GM23338 (cell line): Measurements from ENCODE around the gene KSR2. TPM values are rescaled to one million over a fixed set of nuclear protein-coding genes. Genes with fewer than 3 reads are reported as not detected.

Source experiments
- ATAC-seq: fragments of 200-7000 bp; cut with Tn5 transposase; 3 replicates; pipeline ENCODE4 v1.9.1; 2020
- DNase-seq: peaks from one replicate; pipeline ENCODE4 v3.0.0-alpha.2; 2015; ENCODE audit warnings: low spot score
- H2AFZ ChIP-seq: fragments of 200-600 bp; sonication (generic); 2 replicates; pipeline ENCODE4 v1.8.0; 2016; ENCODE audit warnings: antibody characterized with exemption, mild to moderate bottlenecking, moderate library complexity
- H3F3A ChIP-seq: fragments of 200-600 bp; sonication (generic); replicated peaks from 2 replicates; pipeline ENCODE4 v1.8.0; 2017; ENCODE audit warnings: antibody characterized with exemption, mixed run types, low read depth
- H3K27ac ChIP-seq: fragments of 200-600 bp; sonication (generic); 2 replicates; pipeline ENCODE4 v1.6.1; 2016; ENCODE audit warnings: low read depth
- H3K27me3 ChIP-seq: fragments of 200-600 bp; sonication (generic); 2 replicates; pipeline ENCODE4 v1.8.0; 2016; ENCODE audit warnings: mild to moderate bottlenecking, mixed run types, moderate library complexity; ENCODE audit not compliant: insufficient read depth
- H3K36me3 ChIP-seq: fragments of 200-600 bp; sonication (generic); 2 replicates; pipeline ENCODE4 v1.8.0; 2016; ENCODE audit warnings: mild to moderate bottlenecking; ENCODE audit not compliant: insufficient read depth
- H3K4me1 ChIP-seq: fragments of 200-600 bp; sonication (generic); 2 replicates; pipeline ENCODE4 v1.8.0; 2016; ENCODE audit warnings: mild to moderate bottlenecking, moderate library complexity; ENCODE audit not compliant: insufficient read depth
- H3K4me2 ChIP-seq: fragments of 200-600 bp; sonication (generic); 2 replicates; pipeline ENCODE4 v1.7.1; 2017; ENCODE audit warnings: mixed run types
- H3K4me3 ChIP-seq: fragments of 200-600 bp; sonication (generic); 2 replicates; pipeline ENCODE4 v1.6.1; 2016; ENCODE audit warnings: mixed run types
- H3K79me2 ChIP-seq: fragments of 200-600 bp; sonication (generic); replicated peaks from 2 replicates; pipeline ENCODE4 v1.8.0; 2017; ENCODE audit warnings: mild to moderate bottlenecking; ENCODE audit not compliant: insufficient read depth
- H3K9me2 ChIP-seq: fragments of 200-600 bp; sonication (generic); 2 replicates; pipeline ENCODE4 v1.8.0; 2017; ENCODE audit not compliant: insufficient read depth
- H4K20me1 ChIP-seq: fragments of 200-600 bp; sonication (generic); replicated peaks from 2 replicates; pipeline ENCODE4 v1.8.0; 2017; ENCODE audit warnings: mild to moderate bottlenecking; ENCODE audit not compliant: insufficient read depth
- H3K27ac Mint-ChIP-seq: 2 replicates; pipeline ENCODE4 v1.8.0; 2020; ENCODE audit warnings: inconsistent platforms, mild to moderate bottlenecking, moderate library complexity, mixed read lengths
- H3K27me3 Mint-ChIP-seq: 3 replicates; pipeline ENCODE4 v1.8.0; 2022; ENCODE audit warnings: low read depth, mild to moderate bottlenecking, moderate library complexity, mixed read lengths, inconsistent platforms; ENCODE audit not compliant: insufficient read depth, poor library complexity
- H3K36me3 Mint-ChIP-seq: 3 replicates; pipeline ENCODE4 v1.8.0; 2021; ENCODE audit warnings: low read depth, mild to moderate bottlenecking, inconsistent platforms, moderate library complexity, mixed read lengths
- H3K4me1 Mint-ChIP-seq: 3 replicates; pipeline ENCODE4 v1.8.0; 2020; ENCODE audit warnings: mild to moderate bottlenecking, inconsistent platforms, mixed read lengths
- H3K4me3 Mint-ChIP-seq: 3 replicates; pipeline ENCODE4 v1.8.0; 2021; ENCODE audit warnings: moderate library complexity, mild to moderate bottlenecking, inconsistent platforms, mixed read lengths
- H3K9me3 Mint-ChIP-seq: 3 replicates; pipeline ENCODE4 v1.8.0; 2020; ENCODE audit warnings: moderate library complexity, mild to moderate bottlenecking, inconsistent platforms, mixed read lengths
- CREB1 ChIP-seq: fragments of 250-450 bp; sonication (Bioruptor Pico); IDR thresholded peaks from 2 replicates; pipeline ENCODE4 v1.5.0; 2020; ENCODE audit warnings: low read depth, mild to moderate bottlenecking, moderate library complexity
- EZH2 ChIP-seq: fragments of 200-600 bp; sonication (generic); IDR thresholded peaks from one replicate; pipeline ENCODE4 v1.8.0; 2017; ENCODE audit warnings: antibody characterized with exemption, mild to moderate bottlenecking, low read depth; ENCODE audit not compliant: unreplicated experiment
- EZH2phosphoT487 ChIP-seq: fragments of 200-600 bp; sonication (generic); IDR thresholded peaks from one replicate; pipeline ENCODE4 v1.8.1; 2018; ENCODE audit warnings: antibody characterized with exemption; ENCODE audit not compliant: unreplicated experiment
- JUNB ChIP-seq: IDR thresholded peaks from one replicate; pipeline ENCODE4 v1.6.1; 2016; ENCODE audit warnings: antibody characterized with exemption; ENCODE audit not compliant: unreplicated experiment
- NANOG ChIP-seq: IDR thresholded peaks from 2 replicates; pipeline ENCODE4 v1.6.1; 2016; ENCODE audit warnings: antibody characterized with exemption, borderline replicate concordance
- ZNF114 ChIP-seq: fragments of 250-450 bp; sonication (Bioruptor Pico); IDR thresholded peaks from 2 replicates; pipeline ENCODE4 v1.5.0; 2020; ENCODE audit warnings: mild to moderate bottlenecking, moderate library complexity
- ZNF331 ChIP-seq: fragments of 250-450 bp; sonication (Bioruptor Pico); IDR thresholded peaks from 2 replicates; pipeline ENCODE4 v1.5.0; 2020; ENCODE audit warnings: low read depth, mild to moderate bottlenecking, moderate library complexity
- polyA plus RNA-seq: library from polyadenylated mRNA; unstranded; fragments of >200 nt; fragmentation: Nextera tagmentation; extraction: Ambion mirVana; gene quantifications from 2 replicates; pipeline ENCODE4 v1.2.1, GENCODE V29; 2016
- total RNA-seq: library from RNA; depleted of rRNA; stranded (reverse); fragments of >200 nt; shearing (Covaris generic); gene quantifications from 2 replicates; pipeline ENCODE4 v1.2.3, GENCODE V29; 2014
- TF ChIP-seq, protein P1 (sequence below): fragments of 250-450 bp; sonication (Bioruptor Pico); IDR thresholded peaks from 2 replicates; pipeline ENCODE4 v1.5.0; 2020; ENCODE audit warnings: mild to moderate bottlenecking, moderate library complexity
- TF ChIP-seq, protein P2 (sequence below): IDR thresholded peaks from one replicate; pipeline ENCODE4 v1.6.1; 2018; ENCODE audit warnings: antibody characterized with exemption; ENCODE audit not compliant: unreplicated experiment
- TF ChIP-seq, protein P3 (sequence below), 2 experiments: fragments of 200-600 bp in 1 of 2; sonication (generic) in 1 of 2; conservative IDR thresholded peaks; 2 replicates each; pipeline versions ENCODE4 v1.5.1 to v1.6.1; 2016 to 2017; ENCODE audit warnings: antibody characterized with exemption in 2 of 2, low read depth in 2 of 2, mild to moderate bottlenecking in 2 of 2, moderate library complexity in 1 of 2

Gene KSR2
- total and polyA plus RNA-seq, 2 experiments from 2014 or later, result 1.1 to 2.7 TPM

DNA sequence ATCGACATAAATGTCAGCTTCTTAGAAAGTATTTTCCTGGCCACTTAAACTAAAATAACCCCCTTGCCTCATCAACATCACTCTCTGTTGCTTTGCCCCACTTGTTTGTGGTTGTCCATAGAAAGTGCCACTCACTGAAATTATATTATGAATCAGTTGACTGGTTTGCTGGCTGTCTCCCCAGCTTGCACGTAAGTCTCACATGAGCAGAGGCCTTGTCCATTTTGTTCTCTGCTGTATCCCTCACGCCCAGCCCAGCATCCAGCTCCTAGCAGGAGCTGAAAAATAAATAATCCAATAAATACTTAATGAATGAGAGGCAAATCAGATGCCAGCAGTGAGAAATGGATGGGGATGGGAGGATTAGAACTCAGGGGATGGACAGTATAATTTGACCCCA is 159.3 kb downstream of the KSR2 start (continued):
- TF ChIP-seq, protein P1, sequence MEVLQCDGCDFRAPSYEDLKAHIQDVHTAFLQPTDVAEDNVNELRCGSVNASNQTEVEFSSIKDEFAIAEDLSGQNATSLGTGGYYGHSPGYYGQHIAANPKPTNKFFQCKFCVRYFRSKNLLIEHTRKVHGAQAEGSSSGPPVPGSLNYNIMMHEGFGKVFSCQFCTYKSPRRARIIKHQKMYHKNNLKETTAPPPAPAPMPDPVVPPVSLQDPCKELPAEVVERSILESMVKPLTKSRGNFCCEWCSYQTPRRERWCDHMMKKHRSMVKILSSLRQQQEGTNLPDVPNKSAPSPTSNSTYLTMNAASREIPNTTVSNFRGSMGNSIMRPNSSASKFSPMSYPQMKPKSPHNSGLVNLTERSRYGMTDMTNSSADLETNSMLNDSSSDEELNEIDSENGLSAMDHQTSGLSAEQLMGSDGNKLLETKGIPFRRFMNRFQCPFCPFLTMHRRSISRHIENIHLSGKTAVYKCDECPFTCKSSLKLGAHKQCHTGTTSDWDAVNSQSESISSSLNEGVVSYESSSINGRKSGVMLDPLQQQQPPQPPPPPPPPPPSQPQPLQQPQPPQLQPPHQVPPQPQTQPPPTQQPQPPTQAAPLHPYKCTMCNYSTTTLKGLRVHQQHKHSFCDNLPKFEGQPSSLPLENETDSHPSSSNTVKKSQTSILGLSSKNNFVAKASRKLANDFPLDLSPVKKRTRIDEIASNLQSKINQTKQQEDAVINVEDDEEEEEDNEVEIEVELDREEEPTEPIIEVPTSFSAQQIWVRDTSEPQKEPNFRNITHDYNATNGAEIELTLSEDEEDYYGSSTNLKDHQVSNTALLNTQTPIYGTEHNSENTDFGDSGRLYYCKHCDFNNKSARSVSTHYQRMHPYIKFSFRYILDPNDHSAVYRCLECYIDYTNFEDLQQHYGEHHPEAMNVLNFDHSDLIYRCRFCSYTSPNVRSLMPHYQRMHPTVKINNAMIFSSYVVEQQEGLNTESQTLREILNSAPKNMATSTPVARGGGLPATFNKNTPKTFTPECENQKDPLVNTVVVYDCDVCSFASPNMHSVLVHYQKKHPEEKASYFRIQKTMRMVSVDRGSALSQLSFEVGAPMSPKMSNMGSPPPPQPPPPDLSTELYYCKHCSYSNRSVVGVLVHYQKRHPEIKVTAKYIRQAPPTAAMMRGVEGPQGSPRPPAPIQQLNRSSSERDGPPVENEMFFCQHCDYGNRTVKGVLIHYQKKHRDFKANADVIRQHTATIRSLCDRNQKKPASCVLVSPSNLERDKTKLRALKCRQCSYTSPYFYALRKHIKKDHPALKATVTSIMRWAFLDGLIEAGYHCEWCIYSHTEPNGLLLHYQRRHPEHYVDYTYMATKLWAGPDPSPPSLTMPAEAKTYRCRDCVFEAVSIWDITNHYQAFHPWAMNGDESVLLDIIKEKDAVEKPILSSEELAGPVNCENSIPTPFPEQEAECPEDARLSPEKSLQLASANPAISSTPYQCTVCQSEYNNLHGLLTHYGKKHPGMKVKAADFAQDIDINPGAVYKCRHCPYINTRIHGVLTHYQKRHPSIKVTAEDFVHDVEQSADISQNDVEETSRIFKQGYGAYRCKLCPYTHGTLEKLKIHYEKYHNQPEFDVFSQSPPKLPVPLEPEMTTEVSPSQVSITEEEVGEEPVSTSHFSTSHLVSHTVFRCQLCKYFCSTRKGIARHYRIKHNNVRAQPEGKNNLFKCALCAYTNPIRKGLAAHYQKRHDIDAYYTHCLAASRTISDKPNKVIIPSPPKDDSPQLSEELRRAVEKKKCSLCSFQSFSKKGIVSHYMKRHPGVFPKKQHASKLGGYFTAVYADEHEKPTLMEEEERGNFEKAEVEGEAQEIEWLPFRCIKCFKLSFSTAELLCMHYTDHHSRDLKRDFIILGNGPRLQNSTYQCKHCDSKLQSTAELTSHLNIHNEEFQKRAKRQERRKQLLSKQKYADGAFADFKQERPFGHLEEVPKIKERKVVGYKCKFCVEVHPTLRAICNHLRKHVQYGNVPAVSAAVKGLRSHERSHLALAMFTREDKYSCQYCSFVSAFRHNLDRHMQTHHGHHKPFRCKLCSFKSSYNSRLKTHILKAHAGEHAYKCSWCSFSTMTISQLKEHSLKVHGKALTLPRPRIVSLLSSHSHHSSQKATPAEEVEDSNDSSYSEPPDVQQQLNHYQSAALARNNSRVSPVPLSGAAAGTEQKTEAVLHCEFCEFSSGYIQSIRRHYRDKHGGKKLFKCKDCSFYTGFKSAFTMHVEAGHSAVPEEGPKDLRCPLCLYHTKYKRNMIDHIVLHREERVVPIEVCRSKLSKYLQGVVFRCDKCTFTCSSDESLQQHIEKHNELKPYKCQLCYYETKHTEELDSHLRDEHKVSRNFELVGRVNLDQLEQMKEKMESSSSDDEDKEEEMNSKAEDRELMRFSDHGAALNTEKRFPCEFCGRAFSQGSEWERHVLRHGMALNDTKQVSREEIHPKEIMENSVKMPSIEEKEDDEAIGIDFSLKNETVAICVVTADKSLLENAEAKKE (CRISPR knock-in tag), result no peak
- TF ChIP-seq JUNB, result no peak
- TF ChIP-seq EZH2, result no peak

DNA sequence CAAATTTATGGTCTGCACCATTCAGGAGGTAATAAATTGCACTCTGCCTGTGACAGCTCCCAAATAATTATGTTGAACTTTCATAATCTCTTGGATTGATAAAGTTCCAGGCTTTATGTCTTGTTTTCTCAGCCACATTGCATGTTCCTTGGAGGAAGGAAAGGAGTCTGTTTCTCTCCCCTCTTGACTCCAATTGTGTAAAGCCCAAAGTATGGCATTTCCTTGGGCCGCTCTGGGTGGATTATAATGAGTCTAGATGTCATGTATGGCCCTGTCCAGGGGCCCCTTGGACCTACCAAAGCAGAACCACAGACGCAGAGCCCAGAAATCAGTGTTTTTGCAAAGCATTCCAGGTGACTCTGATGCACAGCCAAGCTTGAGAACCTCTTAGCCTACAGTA is 160.8 kb downstream of the KSR2 start:
- H3K27me3 ChIP-seq, result no peaks in the 10 kb centered on the region
- H3F3A ChIP-seq, result no peaks in the 10 kb centered on the region
- H3K36me3 Mint-ChIP-seq, result no peaks in the 10 kb centered on the region
- H3K9me2 ChIP-seq, result no peaks in the 10 kb centered on the region
- no peak overlapping the region for H3K27ac ChIP-seq
- no peaks in the 10 kb centered on the region for H3K9me3 Mint-ChIP-seq
- no peaks in the 10 kb centered on the region for H3K4me1 ChIP-seq
- peaks cover 5% of the 10 kb centered on the region for H3K27me3 Mint-ChIP-seq
- H2AFZ ChIP-seq, result no peak overlapping the region
- H3K27ac Mint-ChIP-seq, result no peak overlapping the region
- H3K4me2 ChIP-seq, result no peak overlapping the region
- no peaks in the 10 kb centered on the region for H3K79me2 ChIP-seq
- DNase-seq (no peak), ATAC-seq (no peak)
- no peak overlapping the region for H3K4me3 Mint-ChIP-seq
- no peak overlapping the region for H3K4me3 ChIP-seq
- no peaks in the 10 kb centered on the region for H3K36me3 ChIP-seq
- no peaks in the 10 kb centered on the region for H4K20me1 ChIP-seq
- 0 out of 3 replicates have a peak, but pooled peaks cover 3% of the 10 kb centered on the region for H3K4me1 Mint-ChIP-seq
- no peak for TF ChIP-seq EZH2
- no peak for TF ChIP-seq JUNB
- TF ChIP-seq, protein P2, sequence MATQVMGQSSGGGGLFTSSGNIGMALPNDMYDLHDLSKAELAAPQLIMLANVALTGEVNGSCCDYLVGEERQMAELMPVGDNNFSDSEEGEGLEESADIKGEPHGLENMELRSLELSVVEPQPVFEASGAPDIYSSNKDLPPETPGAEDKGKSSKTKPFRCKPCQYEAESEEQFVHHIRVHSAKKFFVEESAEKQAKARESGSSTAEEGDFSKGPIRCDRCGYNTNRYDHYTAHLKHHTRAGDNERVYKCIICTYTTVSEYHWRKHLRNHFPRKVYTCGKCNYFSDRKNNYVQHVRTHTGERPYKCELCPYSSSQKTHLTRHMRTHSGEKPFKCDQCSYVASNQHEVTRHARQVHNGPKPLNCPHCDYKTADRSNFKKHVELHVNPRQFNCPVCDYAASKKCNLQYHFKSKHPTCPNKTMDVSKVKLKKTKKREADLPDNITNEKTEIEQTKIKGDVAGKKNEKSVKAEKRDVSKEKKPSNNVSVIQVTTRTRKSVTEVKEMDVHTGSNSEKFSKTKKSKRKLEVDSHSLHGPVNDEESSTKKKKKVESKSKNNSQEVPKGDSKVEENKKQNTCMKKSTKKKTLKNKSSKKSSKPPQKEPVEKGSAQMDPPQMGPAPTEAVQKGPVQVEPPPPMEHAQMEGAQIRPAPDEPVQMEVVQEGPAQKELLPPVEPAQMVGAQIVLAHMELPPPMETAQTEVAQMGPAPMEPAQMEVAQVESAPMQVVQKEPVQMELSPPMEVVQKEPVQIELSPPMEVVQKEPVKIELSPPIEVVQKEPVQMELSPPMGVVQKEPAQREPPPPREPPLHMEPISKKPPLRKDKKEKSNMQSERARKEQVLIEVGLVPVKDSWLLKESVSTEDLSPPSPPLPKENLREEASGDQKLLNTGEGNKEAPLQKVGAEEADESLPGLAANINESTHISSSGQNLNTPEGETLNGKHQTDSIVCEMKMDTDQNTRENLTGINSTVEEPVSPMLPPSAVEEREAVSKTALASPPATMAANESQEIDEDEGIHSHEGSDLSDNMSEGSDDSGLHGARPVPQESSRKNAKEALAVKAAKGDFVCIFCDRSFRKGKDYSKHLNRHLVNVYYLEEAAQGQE, result no peak
- no peak for TF ChIP-seq CREB1 (CRISPR knock-in tag)
- no peak for TF ChIP-seq NANOG
- no peak for TF ChIP-seq ZNF331 (CRISPR knock-in tag)
- TF ChIP-seq, protein P3, sequence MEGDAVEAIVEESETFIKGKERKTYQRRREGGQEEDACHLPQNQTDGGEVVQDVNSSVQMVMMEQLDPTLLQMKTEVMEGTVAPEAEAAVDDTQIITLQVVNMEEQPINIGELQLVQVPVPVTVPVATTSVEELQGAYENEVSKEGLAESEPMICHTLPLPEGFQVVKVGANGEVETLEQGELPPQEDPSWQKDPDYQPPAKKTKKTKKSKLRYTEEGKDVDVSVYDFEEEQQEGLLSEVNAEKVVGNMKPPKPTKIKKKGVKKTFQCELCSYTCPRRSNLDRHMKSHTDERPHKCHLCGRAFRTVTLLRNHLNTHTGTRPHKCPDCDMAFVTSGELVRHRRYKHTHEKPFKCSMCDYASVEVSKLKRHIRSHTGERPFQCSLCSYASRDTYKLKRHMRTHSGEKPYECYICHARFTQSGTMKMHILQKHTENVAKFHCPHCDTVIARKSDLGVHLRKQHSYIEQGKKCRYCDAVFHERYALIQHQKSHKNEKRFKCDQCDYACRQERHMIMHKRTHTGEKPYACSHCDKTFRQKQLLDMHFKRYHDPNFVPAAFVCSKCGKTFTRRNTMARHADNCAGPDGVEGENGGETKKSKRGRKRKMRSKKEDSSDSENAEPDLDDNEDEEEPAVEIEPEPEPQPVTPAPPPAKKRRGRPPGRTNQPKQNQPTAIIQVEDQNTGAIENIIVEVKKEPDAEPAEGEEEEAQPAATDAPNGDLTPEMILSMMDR (conservative IDR thresholded peaks at IDR 0.05; ENCODE audit: low read depth in 2 of 2), result no peak
- TF ChIP-seq EZH2phosphoT487, result no peak
- TF ChIP-seq ZNF114, result no peak
